NCI-H2107 treated with DMSO at 0.1 percent for 48 hours (cell line): ENCODE measurements around the gene LIPA.
"Not testable (repeated sequence)": the region's sequence is repeated elsewhere in the genome, so short reads cannot be mapped to it uniquely, and the experiment has no call there.

Experiments used
- DNase-seq: peaks from one replicate; lab custom pipeline; 2025; ENCODE audit not compliant: unreplicated experiment; lab: John Stamatoyannopoulos, UW

The LIPA gene

GRCh38 chr10:89271532-89271931 is 20.0 kb upstream of the LIPA start:
- DNase-seq, result no peak

DNA sequence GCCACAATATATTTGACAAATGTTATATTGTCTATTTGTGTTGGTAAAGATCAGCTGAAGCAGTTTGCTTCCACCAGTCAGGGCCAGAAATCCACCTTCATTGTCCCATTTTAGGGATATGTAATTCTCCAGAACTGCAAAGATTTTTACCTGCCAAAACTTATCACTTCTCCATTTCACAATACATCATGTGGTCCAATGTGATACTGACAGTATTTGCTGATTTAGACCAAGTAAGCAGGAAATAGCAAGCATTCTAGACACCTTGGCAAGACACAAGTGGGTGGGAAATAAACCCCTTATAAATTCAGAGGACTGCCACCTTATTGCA is 18.5 kb upstream of the LIPA start:
- DNase-seq, result no peak

DNA sequence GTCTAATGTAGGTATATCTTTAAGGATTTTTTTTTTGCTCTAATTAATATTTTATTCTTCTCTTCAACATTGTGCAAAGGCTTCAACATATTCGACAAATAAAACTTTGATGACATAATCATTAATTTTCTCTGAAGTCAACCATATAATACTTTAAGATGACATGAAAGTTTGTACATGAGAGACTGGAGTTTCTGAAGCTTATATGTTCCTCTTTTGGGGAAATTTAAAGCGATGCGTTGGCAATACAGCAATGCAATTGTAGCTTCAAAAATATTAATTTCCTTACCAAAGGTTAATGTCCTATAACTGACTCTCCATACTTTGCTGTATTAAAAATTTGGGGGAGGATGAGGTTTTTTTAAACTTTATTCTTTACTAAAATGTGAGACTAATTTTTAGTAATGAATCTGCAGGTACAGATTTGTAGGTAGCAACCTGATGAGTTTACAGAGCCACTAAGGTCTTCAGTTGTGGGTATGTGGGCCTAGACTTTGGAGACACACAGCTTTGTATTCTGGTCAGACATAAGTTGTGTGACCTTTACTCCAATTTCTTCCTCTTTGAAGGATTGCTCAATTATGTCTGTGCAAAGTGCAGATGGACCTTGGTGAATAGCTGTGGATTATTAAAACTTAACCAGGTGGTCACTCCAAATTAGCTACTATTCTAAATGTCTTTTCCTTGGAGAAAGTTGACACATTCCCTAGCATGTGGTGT is 18.0 kb upstream of the LIPA start:
- DNase-seq, result no peak

DNA sequence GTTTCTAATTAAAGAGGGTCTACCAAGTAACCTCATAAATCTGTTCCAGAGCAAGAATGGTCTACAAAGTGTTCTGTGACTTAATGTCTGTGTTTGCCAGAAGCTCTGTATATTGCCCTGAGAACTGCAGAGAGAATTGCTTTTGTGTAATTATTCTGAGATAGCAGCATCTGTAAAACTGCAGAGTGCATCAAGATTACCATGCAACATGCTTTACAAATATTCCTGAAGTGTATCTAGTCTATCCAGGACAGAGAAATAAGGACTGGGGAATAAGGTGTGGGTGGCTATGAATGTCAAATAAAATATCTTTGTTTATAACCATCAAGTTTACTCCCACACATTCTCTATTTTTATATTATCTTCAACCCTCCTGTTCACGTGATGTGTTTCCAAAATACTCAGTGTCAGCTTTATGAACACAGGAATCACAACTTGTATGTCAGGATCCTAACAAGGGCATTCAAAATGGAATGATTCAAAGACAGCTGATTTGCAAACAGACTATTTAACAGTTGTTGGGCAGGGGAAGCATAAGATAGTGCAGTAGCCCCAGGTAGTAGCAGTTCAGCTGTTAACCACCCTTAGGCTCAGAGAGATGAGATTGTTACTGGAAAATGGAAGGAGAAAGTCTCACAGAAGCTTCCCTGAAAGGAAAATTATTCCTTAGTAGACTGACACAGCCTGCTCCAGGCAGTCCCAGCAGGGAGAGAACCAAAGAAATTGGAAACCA is 15.3 kb upstream of the LIPA start:
- DNase-seq, result peak; percentile 3

DNA sequence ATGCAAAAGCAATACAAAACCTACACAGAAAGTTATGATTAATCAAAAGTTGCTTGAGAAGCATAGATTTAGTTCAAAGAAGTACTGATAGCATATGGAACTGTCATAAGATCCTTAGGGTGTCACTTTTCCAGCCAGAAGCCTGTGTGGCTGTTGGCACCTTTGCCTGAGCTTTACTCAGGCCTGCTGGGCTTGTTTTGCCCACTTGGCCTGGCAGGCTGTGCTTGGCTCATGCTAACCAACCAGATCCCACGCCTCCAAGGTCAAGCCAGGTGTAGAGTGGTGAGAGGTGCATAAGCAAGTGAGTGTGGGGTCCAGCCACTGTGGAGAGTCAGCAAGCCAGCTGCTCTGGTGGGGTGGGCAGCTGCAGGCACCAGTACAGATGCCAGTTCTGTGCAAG is 12.0 kb upstream of the LIPA start:
- no peak for DNase-seq

DNA sequence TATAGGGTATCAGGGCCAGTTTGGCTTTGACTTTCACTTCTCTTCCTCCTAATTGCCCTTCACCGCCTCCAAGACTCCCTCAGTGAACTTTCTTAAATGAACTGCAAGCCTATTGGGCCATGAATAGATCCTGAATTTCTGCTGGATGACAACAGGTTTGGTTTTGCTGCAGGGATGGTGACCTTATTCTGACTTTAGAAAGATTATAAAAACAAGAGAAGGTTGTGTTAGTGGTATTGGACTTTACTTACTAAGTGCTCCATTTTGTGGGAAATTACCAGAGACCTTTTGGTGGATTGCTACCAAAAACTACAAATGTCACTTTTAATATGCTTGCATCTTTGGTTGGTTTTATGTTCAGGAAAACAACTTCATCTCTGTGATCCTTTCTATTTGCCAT is 11.5 kb upstream of the LIPA start:
- DNase-seq, result no peak

- no peak for DNase-seq
Observed at GRCh38 chr10:89262086-89263051, 10.8 kb upstream of the LIPA start.

DNA sequence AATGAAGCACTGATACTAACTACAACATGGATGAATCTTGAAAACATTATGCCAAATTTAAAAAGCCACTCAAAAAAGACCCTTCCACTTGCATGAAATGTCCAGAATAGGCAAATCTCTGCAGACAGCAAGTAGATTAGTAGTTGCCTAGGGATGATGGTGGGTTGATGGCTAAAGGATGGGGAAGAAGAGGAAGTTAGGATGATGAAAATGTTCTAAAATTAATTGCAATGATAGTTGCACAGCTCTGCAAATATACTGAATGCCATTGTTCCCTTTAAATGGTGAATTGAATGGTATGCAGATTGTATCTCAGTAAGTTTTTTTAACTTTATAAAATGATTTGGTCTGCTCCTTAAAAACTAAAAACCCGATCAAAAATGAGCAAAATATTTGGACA is 7.3 kb upstream of the LIPA start:
- no peak for DNase-seq

GRCh38 chr10:89257581-89257980 is 6.0 kb upstream of the LIPA start:
- no peak for DNase-seq

GRCh38 chr10:89256962-89257361 is 5.4 kb upstream of the LIPA start:
- DNase-seq, result no peak

DNA sequence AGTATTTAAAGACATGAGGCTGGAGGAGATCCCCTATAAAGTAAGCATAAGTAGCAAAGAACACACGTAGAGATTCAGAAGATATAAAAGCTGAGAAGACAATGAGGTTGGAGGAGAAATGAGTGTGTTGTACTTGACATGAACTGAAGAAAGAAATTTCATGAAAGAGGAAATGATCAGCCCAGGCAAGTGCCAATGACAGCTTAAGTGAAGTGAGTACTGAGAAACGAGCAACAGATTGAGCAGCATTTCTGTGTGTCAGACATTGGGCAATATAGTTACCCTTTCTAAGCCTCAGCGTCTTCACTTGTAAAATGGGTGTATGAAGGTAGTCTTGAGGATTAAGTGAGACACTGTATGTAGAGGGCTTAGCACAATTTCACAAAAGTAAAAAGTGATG is 4.8 kb upstream of the LIPA start:
- no peak for DNase-seq

- DNase-seq, result no peak
Observed at GRCh38 chr10:89255793-89256192, 4.2 kb upstream of the LIPA start.

DNA sequence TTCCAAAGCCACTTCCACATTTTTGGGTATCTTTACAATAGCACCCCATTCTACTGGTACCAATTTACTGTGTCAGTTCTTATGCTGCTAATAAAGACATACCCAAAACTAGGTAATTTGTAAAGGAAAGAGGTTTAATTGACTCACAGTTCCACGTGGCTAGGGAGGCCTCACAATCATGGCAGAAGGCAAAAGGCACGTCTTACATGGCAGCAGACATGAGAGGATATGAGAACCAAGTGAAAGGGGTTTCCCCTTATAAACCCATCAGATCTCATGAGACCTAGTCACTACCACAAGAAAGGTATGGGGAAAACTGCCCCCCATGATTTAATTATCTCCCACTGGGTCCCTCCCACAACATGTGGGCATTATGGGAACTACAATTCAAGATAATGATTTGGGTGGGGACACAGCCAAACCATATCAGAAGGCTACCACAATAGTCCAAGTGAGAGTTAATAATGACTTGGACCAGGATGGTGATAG is 3.6 kb upstream of the LIPA start:
- DNase-seq, result not testable (repeated sequence)

DNA sequence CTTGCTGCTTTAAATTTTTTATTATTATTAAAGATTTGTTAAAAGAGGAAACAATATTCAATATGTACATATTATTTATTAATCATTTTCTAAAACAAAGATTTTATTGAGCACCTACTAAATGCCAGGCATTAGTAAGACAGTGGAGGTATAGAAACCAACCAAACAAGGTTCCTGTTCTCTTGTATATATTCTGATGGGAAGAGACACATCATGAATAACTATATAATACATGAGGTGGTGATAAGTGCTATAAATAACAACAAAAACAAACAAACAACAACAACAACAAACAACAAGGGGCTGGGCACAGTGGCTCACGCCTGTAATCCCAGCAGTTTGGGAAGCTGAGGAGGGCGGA is 630 bp upstream of the LIPA start:
- DNase-seq, result no peak

DNA sequence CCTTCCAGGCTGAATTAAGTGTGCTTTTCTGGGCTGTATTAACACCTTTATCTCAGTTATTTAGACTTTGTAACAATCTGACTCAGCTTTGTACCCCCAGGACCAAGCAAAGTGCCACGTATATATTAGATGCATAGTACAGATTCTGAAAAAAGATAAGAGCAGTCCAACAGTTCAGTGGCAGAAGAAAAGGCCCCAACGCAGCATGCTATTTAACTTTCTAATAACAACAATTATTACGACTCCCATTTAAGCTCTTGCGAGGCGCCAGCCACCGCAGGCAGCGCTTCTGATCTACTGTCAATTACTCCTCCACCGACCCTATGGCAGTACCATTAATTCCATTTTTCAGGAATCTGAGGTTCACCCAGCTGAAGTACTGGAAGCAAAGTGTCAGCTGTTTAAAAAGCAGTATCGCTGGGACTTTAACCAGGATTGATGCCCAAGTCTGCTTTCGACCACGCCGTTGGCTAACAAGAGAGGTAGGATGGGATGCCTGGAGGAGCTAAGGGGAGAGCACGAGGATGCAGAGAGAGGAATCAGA is 638 bp downstream of the LIPA start:
- no peak for DNase-seq

DNA sequence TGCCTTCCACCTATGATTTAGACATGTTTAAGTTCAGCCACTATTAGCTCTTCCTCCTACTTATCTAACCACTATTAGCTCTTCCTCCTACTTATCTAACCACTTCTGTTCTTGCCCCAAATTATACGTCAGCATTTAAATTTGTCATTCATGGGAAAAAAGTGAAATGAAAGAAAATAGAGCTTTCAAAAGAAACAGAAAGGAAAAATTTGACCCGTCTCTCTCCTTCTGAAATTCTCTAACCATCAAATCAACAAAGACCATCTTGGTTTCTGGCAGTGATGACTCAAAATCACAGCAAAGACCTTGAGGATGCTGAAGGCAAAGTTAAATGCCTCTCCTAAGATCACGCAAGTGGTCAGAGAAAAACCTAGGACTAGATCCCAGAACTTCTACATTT is 2.6 kb downstream of the LIPA start:
- no peak for DNase-seq

DNA sequence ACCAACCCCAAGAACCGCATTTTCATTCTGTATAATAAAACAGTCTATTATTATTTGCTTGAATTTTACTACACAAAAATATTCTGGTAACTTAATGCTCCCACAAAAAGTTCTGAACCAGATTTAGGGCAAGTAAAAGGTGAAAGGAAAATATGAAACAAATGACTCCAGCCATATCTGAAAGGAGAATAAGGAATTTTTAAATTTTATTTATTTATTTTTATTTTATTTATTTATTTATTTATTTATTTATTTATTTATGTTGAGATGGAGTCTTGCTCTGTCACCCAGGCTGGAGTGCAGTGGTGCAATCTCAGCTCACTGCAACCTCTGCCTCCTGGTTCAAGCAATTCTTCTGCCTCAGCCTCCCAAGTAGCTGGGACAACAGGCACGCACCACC is 4.0 kb downstream of the LIPA start:
- DNase-seq, result not testable (repeated sequence)

DNA sequence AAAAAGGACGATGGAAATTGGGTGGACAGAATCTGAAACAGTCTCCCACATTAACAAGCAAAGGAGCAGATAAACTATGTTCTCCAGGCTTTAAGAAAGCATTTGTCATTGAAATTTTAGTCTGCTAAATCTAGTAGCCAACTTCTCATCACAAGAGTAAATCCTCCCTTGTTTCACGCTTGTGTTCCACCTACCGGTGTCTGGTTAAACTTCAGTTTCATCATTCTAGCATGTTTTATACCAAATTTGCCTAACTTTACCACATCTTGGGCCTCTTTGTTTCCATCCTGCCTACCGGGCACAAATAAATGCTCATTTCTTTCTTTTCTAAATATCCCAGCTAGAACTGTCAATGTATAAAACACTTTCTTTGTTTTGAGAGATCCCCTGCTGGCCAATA is 5.8 kb downstream of the LIPA start:
- no peak for DNase-seq

- no peak for DNase-seq
Observed at GRCh38 chr10:89242840-89243568, 8.6 kb downstream of the LIPA start.

GRCh38 chr10:89242345-89242684 is 9.3 kb downstream of the LIPA start:
- DNase-seq, result no peak
